GM21786 (cell line): ENCODE measurements around the gene INSR.

Experiments
- ATAC-seq: cut with Tn5 transposase; IDR thresholded peaks from one replicate; pipeline ENCODE4 v1.9.1; 2021; ENCODE audit not compliant: unreplicated experiment

Gene INSR

DNA sequence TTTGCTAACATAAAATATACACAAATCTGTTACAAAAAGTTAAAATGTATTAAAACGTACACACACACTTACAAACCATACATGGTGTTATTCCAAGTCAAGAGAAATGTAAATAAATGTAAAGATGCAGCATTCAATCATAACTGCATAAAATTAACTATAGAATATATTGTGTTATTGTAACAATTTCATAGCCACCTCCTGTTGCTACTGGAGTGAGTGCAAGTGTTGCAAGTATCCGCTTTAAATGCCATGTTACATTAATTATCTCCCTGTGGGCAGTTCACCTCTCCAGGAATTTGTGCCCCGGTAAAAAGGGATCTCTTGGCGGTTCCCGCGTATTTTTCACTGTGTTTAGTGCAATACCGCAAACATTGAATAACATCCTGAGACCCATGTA is 3.5 kb upstream of the INSR start:
- no peak for ATAC-seq

DNA sequence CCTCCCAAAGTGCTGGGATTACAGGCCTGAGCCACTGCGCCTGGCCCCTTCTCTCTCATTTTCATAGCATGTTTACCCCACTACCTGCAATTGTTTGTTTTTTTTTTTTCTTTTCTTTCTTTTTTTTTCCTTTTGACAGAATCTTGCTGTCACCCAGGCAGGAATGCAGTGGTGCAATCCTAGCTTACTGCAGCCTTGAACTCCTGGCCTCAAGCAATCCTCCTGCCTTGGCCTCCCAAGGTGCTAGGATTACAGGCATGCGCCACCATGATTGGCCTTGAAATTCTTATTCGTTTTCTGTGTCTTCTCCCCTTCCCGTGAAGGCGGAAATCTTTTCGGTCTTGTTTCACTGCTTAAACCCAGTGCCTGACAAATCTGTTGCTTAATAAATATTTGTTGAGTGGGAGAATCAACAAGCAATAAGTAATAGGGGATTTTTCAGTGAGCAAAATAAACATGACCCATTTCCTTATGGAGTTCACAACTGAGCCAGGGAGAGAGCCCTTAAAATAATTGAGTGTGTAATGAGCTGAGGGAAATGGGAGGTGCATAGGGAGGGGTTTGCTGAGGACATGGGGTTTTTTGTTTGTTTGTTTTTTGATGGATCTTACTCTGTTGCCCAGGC is 1.8 kb upstream of the INSR start:
- ATAC-seq = no peak

DNA sequence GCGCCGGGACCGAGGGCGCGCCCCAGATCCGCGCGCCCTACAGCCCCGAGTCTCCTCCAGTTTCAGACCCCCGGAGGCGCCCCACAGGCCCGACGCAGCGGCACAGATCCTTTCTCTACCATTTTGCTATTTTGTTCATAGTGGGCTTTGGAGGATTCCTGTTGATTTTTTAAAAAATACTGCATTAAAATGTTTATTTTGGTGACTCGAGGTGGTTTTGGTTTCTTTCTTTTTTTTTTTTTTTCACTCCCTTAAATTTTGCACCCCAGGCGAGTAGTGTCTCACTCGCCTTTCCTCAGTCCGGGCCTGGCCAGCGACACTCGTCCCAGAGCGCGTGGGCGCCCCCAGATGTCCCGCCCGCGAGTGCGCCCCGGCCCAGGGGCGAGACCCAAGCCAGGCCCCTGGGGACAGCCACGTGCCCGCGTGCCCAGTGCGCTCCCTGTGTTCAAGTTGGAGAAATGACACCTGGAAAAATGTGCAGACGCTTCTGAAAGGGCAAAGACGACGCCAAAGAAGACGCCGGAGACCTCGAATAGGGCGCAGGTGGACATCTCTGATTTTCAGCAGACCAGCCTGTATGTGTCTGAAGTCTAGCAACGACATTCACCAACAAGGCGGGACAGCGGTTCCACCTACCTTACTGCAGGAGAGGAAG is 471 bp upstream of the INSR start:
- ATAC-seq = peak; percentile 46

DNA sequence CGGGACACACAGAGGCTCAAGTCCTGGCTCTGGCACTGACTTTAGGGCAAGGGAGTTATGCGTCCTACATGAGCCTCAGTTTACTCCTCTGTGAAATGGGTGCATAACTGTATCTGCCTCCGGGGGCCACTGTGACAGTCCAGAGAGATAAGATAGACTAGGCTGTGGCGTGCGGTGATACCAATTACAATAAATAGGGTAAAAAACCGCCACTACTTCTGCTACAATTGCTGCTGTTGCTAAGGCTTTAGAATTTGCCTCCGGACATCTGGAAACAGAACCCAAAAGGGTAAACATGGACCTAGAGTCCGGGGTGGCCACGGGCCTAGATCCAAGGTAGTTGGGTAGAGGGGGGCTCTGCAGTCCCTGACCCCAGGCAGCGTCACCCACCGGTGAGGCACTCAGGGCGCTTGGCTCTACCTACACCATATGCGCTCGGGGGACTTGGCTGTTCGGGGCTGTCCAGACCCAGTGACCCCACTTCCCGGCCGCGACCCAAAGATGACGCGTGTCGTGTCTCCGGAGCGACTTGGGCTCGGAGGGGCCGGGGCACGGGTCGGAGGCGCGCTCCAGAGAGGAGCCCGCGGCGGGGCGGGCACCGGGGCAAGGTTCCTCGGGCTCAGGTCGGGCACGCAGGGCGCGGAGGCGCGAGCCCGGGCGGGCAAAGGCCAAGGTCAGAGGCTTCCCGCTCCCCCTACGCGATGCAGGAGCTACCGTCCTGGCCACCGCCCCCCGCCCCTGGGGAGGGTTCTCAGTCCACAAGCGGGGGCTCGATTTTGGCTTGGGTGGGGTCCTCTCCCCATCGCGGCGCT is 1.1 kb downstream of the INSR start:
- ATAC-seq = no peak

DNA sequence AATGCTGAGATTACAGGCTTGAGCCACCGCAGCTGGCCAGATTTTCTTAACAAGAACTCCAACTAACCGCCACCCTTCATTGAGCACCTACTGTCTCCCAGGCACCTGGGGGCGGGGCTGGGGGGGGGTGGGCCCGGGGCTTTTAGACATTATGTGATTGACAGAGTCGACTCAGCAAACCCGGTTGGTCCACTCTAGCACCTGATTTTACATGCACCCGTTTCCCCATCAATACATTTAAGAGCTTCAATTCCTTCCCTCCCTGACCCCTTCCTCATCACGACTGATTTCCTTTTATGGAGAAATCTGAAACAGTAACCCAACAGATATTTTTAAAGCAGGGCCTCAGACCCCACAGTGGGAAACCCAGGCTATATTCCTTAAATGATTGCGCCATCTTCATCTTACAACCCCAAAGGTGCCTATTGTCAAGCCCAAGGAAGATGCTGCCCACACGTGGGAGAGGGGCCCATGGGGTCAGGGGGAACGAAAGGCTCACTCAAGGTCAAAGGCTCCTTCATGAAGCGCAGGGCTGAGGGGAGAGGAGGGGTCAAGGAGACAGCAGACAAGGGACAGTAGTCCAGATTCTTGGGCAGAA is 1.8 kb downstream of the INSR start:
- no peak for ATAC-seq

DNA sequence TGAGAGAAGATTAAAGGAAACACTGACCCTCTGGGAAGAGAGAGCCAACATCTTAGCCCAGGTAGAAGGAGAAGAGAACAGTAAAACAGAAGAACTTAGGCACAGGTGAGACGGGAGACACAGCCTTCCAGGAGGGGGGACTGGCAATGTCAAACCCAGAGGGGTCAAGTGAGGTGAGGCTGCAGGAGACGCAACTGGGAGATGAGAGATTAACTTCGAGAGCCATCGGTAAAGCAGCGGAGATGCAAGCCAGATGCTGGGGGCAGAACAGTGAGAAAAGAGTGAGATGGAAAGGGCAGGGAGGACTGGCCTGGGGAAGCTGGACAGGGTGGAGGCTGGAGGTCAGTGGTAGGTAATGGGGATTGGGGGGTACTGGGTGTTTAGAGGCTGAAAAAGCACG is 5.2 kb downstream of the INSR start:
- ATAC-seq = no peak

DNA sequence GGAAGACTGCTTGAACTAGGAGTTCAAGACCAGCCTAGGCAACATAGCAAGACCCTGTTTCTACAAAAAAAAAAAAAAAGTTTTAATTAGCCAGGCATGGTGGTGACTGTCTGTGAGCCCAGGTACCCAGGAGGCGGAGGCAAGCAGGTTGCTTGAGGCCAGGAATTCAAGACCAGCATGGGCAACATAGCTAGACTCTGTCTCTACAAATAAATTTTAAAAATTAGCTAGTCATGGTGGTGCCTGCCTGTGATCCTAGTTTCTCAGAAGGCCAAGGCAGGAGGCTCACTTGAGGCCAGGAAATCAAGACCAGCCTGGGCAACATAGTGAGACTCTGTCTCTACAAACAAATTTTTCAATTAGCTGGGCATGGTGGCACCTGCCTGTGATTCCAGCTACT is 6.1 kb downstream of the INSR start:
- ATAC-seq = no peak

DNA sequence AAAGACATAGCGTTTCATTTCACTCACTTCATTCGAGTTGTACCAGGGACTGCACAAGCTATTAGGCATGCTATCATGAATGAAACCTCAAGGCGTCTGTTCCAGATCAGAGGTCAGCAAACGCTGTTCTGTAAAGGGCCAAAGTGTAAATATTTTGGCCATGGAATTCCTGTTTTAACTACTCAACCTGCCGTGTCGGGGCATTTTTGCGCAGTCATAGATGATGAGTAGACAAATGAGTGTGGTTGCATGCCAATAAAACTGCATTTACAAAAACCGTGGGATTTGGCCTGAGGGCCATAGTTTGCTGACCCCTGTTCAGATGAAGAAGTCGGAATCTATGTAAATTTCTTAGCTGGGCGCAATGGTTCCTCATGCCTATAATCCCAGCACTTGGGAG is 6.5 kb downstream of the INSR start:
- ATAC-seq = no peak

DNA sequence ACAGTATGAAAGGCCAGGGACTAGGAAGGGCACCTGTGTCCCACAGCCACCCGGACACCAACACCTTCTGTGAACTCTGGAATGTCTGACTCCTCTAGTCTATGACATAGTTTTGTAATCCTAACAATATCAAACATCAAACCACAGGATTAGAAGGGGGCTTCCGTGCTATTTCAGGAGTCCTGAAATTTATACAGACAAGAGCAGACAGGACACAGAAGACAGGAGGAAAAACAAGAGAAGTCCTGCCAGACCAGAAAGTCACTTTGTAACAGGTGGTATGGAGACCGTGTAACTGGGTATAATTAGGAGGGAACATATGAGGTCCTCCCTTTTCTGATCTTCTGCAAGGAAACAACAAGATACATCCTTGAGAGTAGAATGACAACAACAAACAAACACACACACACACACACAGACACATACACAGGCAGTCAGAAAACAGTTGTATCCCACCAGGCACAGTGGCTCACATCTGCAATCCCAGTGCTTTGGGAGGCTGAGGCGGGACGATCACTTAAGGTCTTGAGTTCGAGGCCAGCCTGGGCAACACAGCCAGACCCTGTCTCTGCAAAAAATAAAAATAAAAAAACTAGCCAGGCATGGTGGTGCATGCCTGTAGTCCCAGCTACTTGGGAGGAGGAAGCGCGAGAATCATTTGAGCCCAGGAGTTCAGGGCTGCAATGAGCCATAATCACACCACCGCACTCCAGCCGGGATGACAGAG is 13.1 kb downstream of the INSR start:
- ATAC-seq = no peak

DNA sequence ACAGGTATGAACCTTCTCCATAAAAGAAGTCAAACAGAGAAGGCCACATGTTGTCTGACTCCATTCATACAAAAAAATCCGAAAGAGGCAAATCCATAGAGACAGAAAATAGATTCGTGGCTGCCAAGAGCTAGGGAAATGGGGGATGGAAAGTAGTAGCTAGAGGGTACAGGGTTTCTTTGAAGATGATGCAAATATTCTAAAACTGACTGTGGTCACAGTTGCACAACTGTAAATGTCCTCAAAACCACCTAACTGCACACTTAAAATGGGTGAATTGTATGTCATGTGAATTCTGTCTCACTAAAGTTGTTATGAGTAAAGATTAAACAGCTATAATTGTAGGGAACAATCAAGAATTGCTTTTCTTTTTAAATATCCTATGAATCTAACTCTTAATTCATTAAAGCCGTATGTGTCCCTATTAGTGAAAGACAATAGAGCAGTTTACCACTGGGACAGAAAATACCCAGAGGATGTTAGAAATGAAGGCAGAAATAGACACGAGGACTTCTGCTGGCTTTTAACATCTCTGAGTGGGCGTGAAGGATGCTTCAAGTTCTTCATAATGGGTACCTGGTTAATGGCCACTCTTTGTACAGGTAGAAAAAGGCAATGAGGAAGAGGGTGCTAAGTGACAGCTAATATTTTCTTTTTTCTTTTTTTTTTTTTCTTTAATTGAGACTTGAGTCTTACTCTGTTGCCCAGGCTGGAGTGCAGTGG is 21.2 kb downstream of the INSR start:
- ATAC-seq = no peak

DNA sequence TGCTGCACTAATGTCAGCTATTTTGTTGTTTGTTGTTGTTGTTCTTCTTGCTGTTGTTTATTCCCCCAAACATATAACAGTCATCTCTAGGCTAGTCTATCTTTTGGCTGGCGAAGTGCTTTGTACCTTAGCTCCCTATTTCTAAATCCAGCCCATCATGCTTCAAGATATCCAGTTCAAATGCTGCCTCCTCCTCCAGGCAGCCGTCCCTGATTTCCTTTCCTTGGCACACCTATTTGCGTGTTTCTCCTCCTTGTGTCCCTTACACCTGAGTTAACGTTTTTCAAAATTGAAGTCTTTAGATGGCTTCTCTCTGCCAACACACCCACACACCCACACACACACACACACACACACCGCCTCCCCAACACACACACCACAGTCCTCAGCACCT is 25.5 kb downstream of the INSR start:
- ATAC-seq = no peak

DNA sequence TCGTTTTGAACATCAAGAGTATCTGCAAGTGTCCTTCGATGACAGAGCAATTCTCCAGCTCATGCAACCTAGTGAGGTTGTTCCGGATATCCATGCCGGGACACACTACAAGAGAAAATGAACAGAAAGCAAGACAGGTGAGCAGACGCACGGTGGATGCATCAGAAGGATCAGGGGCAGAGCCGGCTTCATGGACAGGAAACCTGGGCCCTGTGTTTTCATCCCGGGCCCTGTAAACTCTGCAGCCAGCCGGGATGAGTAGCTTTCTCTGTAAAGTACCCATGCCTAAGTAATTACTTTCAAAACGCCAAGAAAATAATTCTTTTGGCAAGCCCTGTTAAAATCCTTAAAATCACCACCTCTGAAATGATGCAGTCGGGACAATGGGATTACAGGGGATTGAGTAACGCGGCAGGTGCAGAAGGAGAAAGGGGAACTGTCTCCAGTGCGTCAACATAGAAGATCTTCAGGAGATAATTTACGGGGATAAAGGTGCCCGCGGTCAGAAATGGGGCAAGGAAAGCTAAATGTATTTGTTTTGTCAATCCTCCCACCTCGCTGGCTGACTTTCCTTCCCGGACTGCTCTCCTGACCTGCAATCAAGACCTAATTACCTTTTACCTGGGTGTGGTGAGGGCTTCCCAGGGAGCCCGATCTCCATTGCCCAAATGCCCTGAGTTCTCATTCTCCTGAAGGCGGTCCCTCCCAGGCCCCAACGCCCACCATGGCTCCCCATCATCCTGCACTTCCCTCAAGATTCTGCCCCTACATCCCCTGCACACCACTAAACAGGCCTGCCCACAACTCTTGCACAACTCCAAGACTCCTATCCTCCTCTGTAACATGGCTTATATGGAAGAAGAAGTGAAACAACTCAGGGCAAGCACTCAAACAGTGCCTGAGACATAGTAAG is 26.2 kb downstream of the INSR start:
- ATAC-seq = no peak

DNA sequence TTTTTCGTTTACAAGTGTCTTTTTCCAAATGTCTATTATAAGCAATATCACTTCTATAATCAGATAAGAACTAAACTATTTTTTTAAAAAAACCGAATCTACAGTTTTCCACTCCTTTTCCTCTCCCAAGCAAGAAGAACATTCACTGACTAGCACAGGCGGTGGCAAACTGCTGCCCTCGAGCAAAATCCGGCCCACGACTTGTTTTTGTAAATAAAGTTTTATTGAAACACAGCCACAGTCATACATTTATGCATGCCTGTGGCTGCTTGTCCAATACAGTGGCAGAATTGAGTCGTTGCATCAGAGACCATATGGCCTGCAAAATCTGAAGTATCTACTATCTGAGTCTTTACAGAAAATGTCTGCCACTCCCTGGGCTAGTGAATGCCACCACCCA is 27.4 kb downstream of the INSR start:
- no peak for ATAC-seq

DNA sequence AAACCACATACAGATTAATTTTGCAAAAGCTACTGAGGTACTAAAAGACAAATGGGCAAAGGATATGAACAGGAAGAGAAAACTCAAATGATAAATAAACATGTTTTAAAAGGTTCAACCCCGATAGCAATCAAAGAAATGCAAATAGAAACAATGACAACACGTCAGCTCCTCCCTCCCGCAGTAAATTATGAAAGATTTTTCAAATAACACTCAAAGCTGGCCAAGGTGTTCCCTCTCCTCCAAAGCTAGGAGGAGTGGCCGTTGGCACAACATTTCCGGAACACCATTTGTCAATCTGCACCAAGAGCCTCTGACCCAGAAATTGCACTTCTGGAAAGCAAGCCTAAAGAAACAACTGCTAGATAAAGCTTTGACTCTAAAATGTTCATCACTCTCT is 28.3 kb downstream of the INSR start:
- ATAC-seq = no peak

DNA sequence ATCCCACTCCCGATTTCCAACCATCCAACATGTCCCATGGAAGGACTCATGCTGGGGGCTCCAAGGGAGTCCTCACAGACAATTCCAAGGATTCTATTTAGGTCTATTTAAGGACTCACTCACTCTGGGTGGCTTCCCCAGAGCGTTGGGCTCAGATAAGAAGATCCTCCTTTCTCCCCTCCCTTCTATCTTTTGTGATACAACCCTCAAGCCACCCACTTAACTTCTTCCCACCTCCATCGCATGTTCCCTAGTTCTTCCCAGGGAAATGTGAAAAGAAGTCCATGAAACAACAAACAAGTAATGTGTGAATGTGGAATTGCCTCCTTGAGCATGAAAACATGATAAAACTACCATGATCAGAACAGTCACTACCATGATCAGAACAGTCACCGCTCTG is 29.4 kb downstream of the INSR start:
- no peak for ATAC-seq

DNA sequence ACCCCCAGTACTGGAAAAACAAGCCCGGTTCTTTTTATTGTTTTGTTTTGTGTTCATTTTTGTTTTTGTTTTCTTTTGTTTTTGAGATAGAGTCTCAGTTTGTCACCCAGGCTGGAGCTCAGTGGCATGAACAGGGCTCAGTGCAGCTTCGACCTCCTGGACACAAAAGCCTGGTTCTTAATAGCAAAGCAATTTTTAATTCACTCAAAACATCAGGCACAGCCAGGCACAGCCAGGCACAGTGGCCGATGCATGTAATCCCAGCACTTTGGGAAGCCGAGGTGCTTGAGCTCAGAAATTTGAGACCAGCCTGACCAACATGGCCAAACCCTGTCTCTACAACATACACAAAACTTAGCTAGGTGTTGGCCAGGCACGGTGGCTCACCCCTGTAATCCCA is 30.7 kb downstream of the INSR start:
- ATAC-seq = no peak

DNA sequence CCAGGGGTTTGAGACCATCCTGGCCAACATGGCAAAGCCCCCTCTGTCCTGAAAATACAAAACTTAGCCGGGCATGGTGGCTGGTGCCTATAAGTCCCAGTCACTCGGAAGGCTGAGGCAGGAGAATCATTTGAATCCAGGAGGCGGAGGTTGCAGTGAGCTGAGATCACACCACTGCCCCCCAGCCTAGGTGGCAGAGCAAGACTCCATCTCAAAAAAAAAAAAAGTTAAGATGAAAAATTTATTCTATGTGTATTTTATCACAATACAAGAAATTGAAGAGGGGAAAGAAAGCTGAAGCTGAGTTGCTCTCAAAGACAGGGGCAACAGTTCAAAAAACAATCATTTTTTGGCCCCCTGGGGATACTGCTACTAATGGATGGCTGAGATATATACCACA is 31.1 kb downstream of the INSR start:
- ATAC-seq = no peak

DNA sequence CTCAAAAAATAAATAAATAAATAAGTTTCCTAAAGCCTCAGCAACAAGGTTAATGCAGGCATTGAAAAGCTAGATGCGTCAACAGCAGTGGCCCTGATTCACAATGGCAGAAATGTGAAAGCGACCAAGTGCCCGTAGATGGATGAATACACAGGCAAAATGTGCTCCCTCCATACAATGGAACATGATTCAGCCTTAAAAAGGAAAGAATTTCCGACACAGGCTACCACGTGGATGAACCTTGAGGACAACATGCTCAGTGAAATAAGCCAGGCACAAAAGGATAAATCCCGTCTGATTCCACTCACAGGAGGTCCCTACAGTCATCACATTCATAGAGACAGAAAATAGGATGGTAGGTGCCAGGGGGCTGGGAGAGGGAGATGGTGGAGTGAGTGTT is 31.7 kb downstream of the INSR start:
- no peak for ATAC-seq

DNA sequence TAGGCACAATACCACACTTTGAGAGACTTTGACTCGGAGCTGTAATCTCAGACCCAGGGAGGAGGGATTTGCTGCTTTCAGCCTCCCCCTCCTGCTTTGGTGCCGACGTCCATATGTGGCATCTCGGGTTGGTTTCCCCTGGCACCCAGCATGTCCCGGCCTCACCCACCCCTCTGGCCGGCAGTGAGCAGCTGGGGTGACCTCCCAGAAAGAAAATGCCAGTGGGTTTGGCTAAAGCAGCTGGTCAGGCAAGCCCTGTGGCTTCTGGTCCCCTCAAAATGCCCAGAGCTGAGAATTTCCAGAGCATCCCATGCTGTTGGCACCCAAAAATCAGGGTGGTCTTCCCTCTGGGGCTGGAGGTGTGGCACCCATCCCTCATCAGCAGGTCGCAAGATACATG is 34.1 kb downstream of the INSR start:
- no peak for ATAC-seq
